Measurements from ENCODE around the gene GABRR1. TPM values are rescaled to one million over a fixed set of nuclear protein-coding genes. Genes with fewer than 3 reads are reported as not detected.

Gene GABRR1
- polyA plus RNA-seq, 3 donors: not detected

- Histone ChIP-seq H3K4me2 (replicated peaks; ENCODE audit: extremely low read depth, low read length, poor library complexity, severe bottlenecking) (no peak overlapping the region), H3K4me1 (ENCODE audit: control insufficient read depth in 1 of 2, insufficient read depth in 2 of 2, low read length in 2 of 2) (peaks cover 0 to 6% of the 10 kb centered on the region in 2 donors), H3K36me3 (replicated peaks in 1 of 2; ENCODE audit: control insufficient read depth in 1 of 2, insufficient read depth in 2 of 2, low read length in 2 of 2) (no peaks in the 10 kb centered on the region), H4K20me1 (ENCODE audit: insufficient read depth, low read length) (no peaks in the 10 kb centered on the region), H3K9ac (ENCODE audit: insufficient read depth, low read length, poor library complexity, severe bottlenecking) (no peak overlapping the region), H3K4me3 (replicated peaks in 1 of 3; ENCODE audit: low read depth in 2 of 3, low read length in 3 of 3) (no peak overlapping the region), H3K9me3 (replicated peaks in 1 of 2; ENCODE audit: control insufficient read depth in 1 of 2, insufficient read depth in 1 of 2, low read length in 2 of 2) (no peaks in the 10 kb centered on the region), H3K27me3 (ENCODE audit: control insufficient read depth in 2 of 2, insufficient read depth in 2 of 2, low read length in 2 of 2) (no peaks in the 10 kb centered on the region), H3K79me2 (ENCODE audit: insufficient read depth, low read length) (peaks cover under 1% of the 10 kb centered on the region), H2AFZ (ENCODE audit: insufficient read depth, low read depth, low read length, poor library complexity, severe bottlenecking) (no peak overlapping the region), H3K27ac (ENCODE audit: low read depth in 1 of 2, low read length in 2 of 2) (no peak overlapping the region)
- 79% methylated on average over 3 of the region's 7 CpGs for WGBS (ENCODE audit: insufficient coverage)
- no peak for DNase-seq
- H3K4me3 Mint-ChIP-seq: no peak overlapping the region
- H3K9me3 Mint-ChIP-seq: no peaks in the 10 kb centered on the region
- intact Hi-C loops (cut with micrococcal nuclease): no loop called here
- H3K27ac Mint-ChIP-seq: no peak overlapping the region
- no peaks in the 10 kb centered on the region for H3K36me3 Mint-ChIP-seq
- no peaks in the 10 kb centered on the region for H3K27me3 Mint-ChIP-seq (ENCODE audit: low read depth in 3 of 3)
- H3K4me1 Mint-ChIP-seq: peaks cover 4% of the 10 kb centered on the region
- TF ChIP-seq CTCF (IDR thresholded peaks at IDR 0.05): no peak
Observed at GRCh38 chr6:89140347-89141156, 76.6 kb downstream of the GABRR1 start.

GRCh38 chr6:89139509-89140346 lies 77.4 kb downstream of the GABRR1 start:
- intact Hi-C loops (cut with micrococcal nuclease): no loop called here
- H3K27ac Mint-ChIP-seq: no peak overlapping the region
- no peak overlapping the region for H3K4me2 ChIP-seq (replicated peaks; ENCODE audit: extremely low read depth, low read length, poor library complexity, severe bottlenecking)
- no peaks in the 10 kb centered on the region for H3K36me3 Mint-ChIP-seq
- H3K36me3 ChIP-seq (replicated peaks in 1 of 2; ENCODE audit: control insufficient read depth in 1 of 2, insufficient read depth in 2 of 2, low read length in 2 of 2): no peaks in the 10 kb centered on the region
- H3K4me1 ChIP-seq (ENCODE audit: control insufficient read depth in 1 of 2, insufficient read depth in 2 of 2, low read length in 2 of 2): no peaks in the 10 kb centered on the region
- no peak overlapping the region for H3K4me3 Mint-ChIP-seq
- no peaks in the 10 kb centered on the region for H3K9me3 ChIP-seq (replicated peaks in 1 of 2; ENCODE audit: control insufficient read depth in 1 of 2, insufficient read depth in 1 of 2, low read length in 2 of 2)
- H2AFZ ChIP-seq (ENCODE audit: insufficient read depth, low read depth, low read length, poor library complexity, severe bottlenecking): no peak overlapping the region
- no peak overlapping the region for H3K9ac ChIP-seq (ENCODE audit: insufficient read depth, low read length, poor library complexity, severe bottlenecking)
- 100% methylated on average over 2 of the region's 5 CpGs for WGBS (ENCODE audit: insufficient coverage)
- H3K79me2 ChIP-seq (ENCODE audit: insufficient read depth, low read length): no peaks in the 10 kb centered on the region
- no peaks in the 10 kb centered on the region for H3K4me1 Mint-ChIP-seq
- H3K4me3 ChIP-seq (replicated peaks in 1 of 3; ENCODE audit: low read depth in 2 of 3, low read length in 3 of 3): no peak overlapping the region
- no peaks in the 10 kb centered on the region for H4K20me1 ChIP-seq (ENCODE audit: insufficient read depth, low read length)
- no peaks in the 10 kb centered on the region for H3K27me3 ChIP-seq (ENCODE audit: control insufficient read depth in 2 of 2, insufficient read depth in 2 of 2, low read length in 2 of 2)
- H3K27me3 Mint-ChIP-seq (ENCODE audit: low read depth in 3 of 3): no peaks in the 10 kb centered on the region
- H3K27ac ChIP-seq (ENCODE audit: low read depth in 1 of 2, low read length in 2 of 2): no peak overlapping the region
- no peak for DNase-seq
- no peak for TF ChIP-seq CTCF (IDR thresholded peaks at IDR 0.05)
- H3K9me3 Mint-ChIP-seq: no peaks in the 10 kb centered on the region
